ENCODE measurements around the gene NTNG1. TPM values are rescaled to one million over a fixed set of nuclear protein-coding genes. Genes with fewer than 3 reads are reported as not detected.

The NTNG1 gene
- total and polyA plus RNA-seq, 4 donors: 0.72 to 26.7 (median 3.9) TPM

GRCh38 chr1:107139833-107140702, 771 bp upstream of the NTNG1 start:
- H3K27me3 ChIP-seq (ENCODE audit: control insufficient read depth in 3 of 3, insufficient read depth in 3 of 3, low read length in 2 of 3): peaks cover 2 to 17% (median 4%) of the 10 kb centered on the region in 3 donors
- H3K9me3 ChIP-seq (ENCODE audit: control insufficient read depth in 4 of 4, insufficient read depth in 3 of 4, low read length in 3 of 4): peaks cover 0 to 4% (median 0%) of the 10 kb centered on the region in 4 donors
- no peak for TF ChIP-seq CTCF (IDR thresholded peaks at IDR 0.05; ENCODE audit: control extremely low read depth, extremely low read depth)
- peak overlapping the region; percentile 22 for H3K4me3 ChIP-seq
- H3K4me1 ChIP-seq (ENCODE audit: control insufficient read depth in 5 of 5, insufficient read depth in 5 of 5, low read length in 5 of 5): peaks cover 0 to 18% (median 6%) of the 10 kb centered on the region in 5 donors
- H3K9ac ChIP-seq (ENCODE audit: insufficient read depth in 1 of 2, low read length in 2 of 2): peak overlapping the region in 1 of 2 donors; percentile 84
- H3K36me3 ChIP-seq (ENCODE audit: control insufficient read depth in 4 of 4, insufficient read depth in 4 of 4, low read length in 4 of 4): no peaks in the 10 kb centered on the region
- peak; percentile 85 to 93 (median 89) for DNase-seq
- H3K27ac ChIP-seq (ENCODE audit: low read depth in 1 of 2, low read length in 1 of 2): no peak overlapping the region
- peak; percentile 42 for ATAC-seq (ENCODE audit: insufficient read depth, low FRiP score)
- WGBS, 2 donors: 0 to 1% methylated on average over 46 to 53 of the region's 53 CpGs

- no peak for TF ChIP-seq CTCF (IDR thresholded peaks at IDR 0.05; ENCODE audit: control extremely low read depth, extremely low read depth)
- H3K36me3 ChIP-seq (ENCODE audit: control insufficient read depth in 4 of 4, insufficient read depth in 4 of 4, low read length in 4 of 4): no peaks in the 10 kb centered on the region
- H3K9ac ChIP-seq (ENCODE audit: insufficient read depth in 1 of 2, low read length in 2 of 2): peak overlapping the region in 1 of 2 donors; percentile 88
- ATAC-seq (ENCODE audit: insufficient read depth, low FRiP score): peak; percentile 29
- H3K4me1 ChIP-seq (ENCODE audit: control insufficient read depth in 5 of 5, insufficient read depth in 5 of 5, low read length in 5 of 5): peaks cover 0 to 31% (median 6%) of the 10 kb centered on the region in 5 donors
- peak overlapping the region; percentile 39 for H3K4me3 ChIP-seq
- WGBS, 2 donors: 1 to 2% methylated on average over 30 to 41 of the region's 41 CpGs
- peaks cover 0 to 4% (median 0%) of the 10 kb centered on the region in 4 donors for H3K9me3 ChIP-seq (ENCODE audit: control insufficient read depth in 4 of 4, insufficient read depth in 3 of 4, low read length in 3 of 4)
- peaks cover 2 to 18% (median 4%) of the 10 kb centered on the region in 3 donors for H3K27me3 ChIP-seq (ENCODE audit: control insufficient read depth in 3 of 3, insufficient read depth in 3 of 3, low read length in 2 of 3)
- no peak overlapping the region for H3K27ac ChIP-seq (ENCODE audit: low read depth in 1 of 2, low read length in 1 of 2)
- peak in 2 of 3 donors; percentile 54 to 58 for DNase-seq
Observed at GRCh38 chr1:107141491-107142126, 770 bp downstream of the NTNG1 start.

- peak; percentile 42 to 93 (median 93) for DNase-seq
- 2 to 3% methylated on average over 5 of the region's 5 CpGs for WGBS, 2 donors
Observed at GRCh38 chr1:107142140-107142542, 1.3 kb downstream of the NTNG1 start.

More at GRCh38 chr1:107142140-107142542, 1.3 kb downstream of the NTNG1 start:
- Histone ChIP-seq H3K27ac (ENCODE audit: low read depth in 1 of 2, low read length in 1 of 2) (no peak overlapping the region), H3K4me3 (no peak overlapping the region), H3K4me1 (ENCODE audit: control insufficient read depth in 5 of 5, insufficient read depth in 5 of 5, low read length in 5 of 5) (peaks cover 0 to 33% (median 6%) of the 10 kb centered on the region in 5 donors), H3K9me3 (ENCODE audit: control insufficient read depth in 4 of 4, insufficient read depth in 3 of 4, low read length in 3 of 4) (peaks cover 0 to 4% (median 0%) of the 10 kb centered on the region in 4 donors), H3K9ac (ENCODE audit: insufficient read depth in 1 of 2, low read length in 2 of 2) (peak overlapping the region in 1 of 2 donors; percentile 88), H3K36me3 (ENCODE audit: control insufficient read depth in 4 of 4, insufficient read depth in 4 of 4, low read length in 4 of 4) (no peaks in the 10 kb centered on the region), H3K27me3 (ENCODE audit: control insufficient read depth in 3 of 3, insufficient read depth in 3 of 3, low read length in 2 of 3) (peaks cover 2 to 18% (median 4%) of the 10 kb centered on the region in 3 donors)
- TF ChIP-seq CTCF (IDR thresholded peaks at IDR 0.05; ENCODE audit: control extremely low read depth, extremely low read depth): no peak
- ATAC-seq (ENCODE audit: insufficient read depth, low FRiP score): no peak
